Liver (tissue), 3 donors: ENCODE data around the gene CHRNG.

ENCODE experiments used
- ATF3 ChIP-seq: IDR thresholded peaks from 2 replicates; pipeline ENCODE4 v1.6.1; 2016; ENCODE audit warnings: antibody characterized with exemption
- CTCF ChIP-seq: fragments of 150-350 bp; IDR thresholded peaks from 2 replicates; pipeline ENCODE4 v1.5.1; 2017; ENCODE audit warnings: improper control_type of control experiment, low read depth, low read length; ENCODE audit not compliant: missing input control
- GABPA ChIP-seq, 2 donors: IDR thresholded peaks in 1 of 2; conservative IDR thresholded peaks in 1 of 2; 2 replicates each; pipeline ENCODE4 v1.6.1; 2016; ENCODE audit warnings: antibody characterized with exemption in 2 of 2, mild to moderate bottlenecking in 1 of 2, moderate library complexity in 1 of 2
- JUND ChIP-seq, 2 donors: IDR thresholded peaks; 2 replicates each; pipeline ENCODE4 v1.6.1; 2016; ENCODE audit warnings: antibody characterized with exemption in 2 of 2
- MAX ChIP-seq: IDR thresholded peaks from 2 replicates; pipeline ENCODE4 v1.6.1; 2016; ENCODE audit warnings: antibody characterized with exemption
- RAD21 ChIP-seq, 2 donors: IDR thresholded peaks; 2 replicates each; pipeline ENCODE4 v1.6.1; 2016; ENCODE audit warnings: antibody characterized with exemption in 2 of 2, mild to moderate bottlenecking in 2 of 2
- RXRA ChIP-seq, 2 donors: IDR thresholded peaks; 2 replicates each; pipeline ENCODE4 v1.6.1; 2017 to 2018; ENCODE audit warnings: antibody characterized with exemption in 2 of 2, mild to moderate bottlenecking in 1 of 2
- TAF1 ChIP-seq: conservative IDR thresholded peaks from 2 replicates; pipeline ENCODE4 v1.6.1; 2016; ENCODE audit warnings: antibody characterized with exemption, mild to moderate bottlenecking
- donor health status: healthy.
- donor health status: healthy.

GRCh38 chr2:232529806-232530547 lies 9.5 kb upstream of the CHRNG start:
- TF ChIP-seq CTCF (no peak), JUND (IDR thresholded peaks at IDR 0.05) (no peak), RAD21 (IDR thresholded peaks at IDR 0.05) (no peak), TAF1 (no peak), GABPA (IDR thresholded peaks at IDR 0.05 in 1 of 2, conservative IDR thresholded peaks at IDR 0.05 in 1 of 2) (no peak), MAX (no peak), ATF3 (no peak), RXRA (IDR thresholded peaks at IDR 0.05) (no peak)
